ENCODE data around the gene EPB41L1. TPM values are rescaled to one million over a fixed set of nuclear protein-coding genes. Genes with fewer than 3 reads are reported as not detected.

The EPB41L1 gene
- total and polyA plus RNA-seq, 2 experiments from 2014 or later = 24.1 to 48.7 TPM

- Histone ChIP-seq H3K27ac (ENCODE audit: low read depth) (peak overlapping the region; percentile 84; the same call in 1 of the 2 replicates), H3K4me2 (peak overlapping the region; percentile 98), H3F3A (replicated peaks; ENCODE audit: low read depth) (no peaks in the 10 kb centered on the region), H3K9me2 (ENCODE audit: insufficient read depth) (no peaks in the 10 kb centered on the region), H3K36me3 (ENCODE audit: insufficient read depth) (0 out of 2 replicates have a peak, but pooled peaks cover 5% of the 10 kb centered on the region), H2AFZ (peak overlapping the region; percentile 98), H4K20me1 (replicated peaks; ENCODE audit: insufficient read depth) (peaks cover 12% of the 10 kb centered on the region), H3K4me3 (peak overlapping the region; percentile 96), H3K79me2 (replicated peaks; ENCODE audit: insufficient read depth) (peaks cover 42% of the 10 kb centered on the region), H3K27me3 (ENCODE audit: insufficient read depth) (no peaks in the 10 kb centered on the region), H3K4me1 (ENCODE audit: insufficient read depth) (peaks cover 15% of the 10 kb centered on the region)
- DNase-seq (ENCODE audit: low spot score) (no peak), ATAC-seq (no peak)
- Mint-ChIP-seq H3K4me3 (peak overlapping the region; percentile 90), H3K36me3 (ENCODE audit: low read depth) (peaks cover 22% of the 10 kb centered on the region; the same call in 2 of the 3 replicates), H3K4me1 (peaks cover 13% of the 10 kb centered on the region), H3K27me3 (ENCODE audit: insufficient read depth, low read depth, poor library complexity) (no peaks in the 10 kb centered on the region), H3K9me3 (no peaks in the 10 kb centered on the region; the same call in 2 of the 3 replicates), H3K27ac (peak overlapping the region; percentile 99)
- no peak for TF ChIP-seq CTCF (conservative IDR thresholded peaks at IDR 0.05; ENCODE audit: low read depth in 2 of 2)
- TF ChIP-seq CREB1 (CRISPR knock-in tag; IDR thresholded peaks at IDR 0.05; ENCODE audit: low read depth) = no peak
- no peak for TF ChIP-seq STAT1 (IDR thresholded peaks at IDR 0.05; ENCODE audit: unreplicated experiment)
- no peak for TF ChIP-seq REST (IDR thresholded peaks at IDR 0.05; ENCODE audit: unreplicated experiment)
- TF ChIP-seq EZH2 (IDR thresholded peaks at IDR 0.05; ENCODE audit: low read depth, unreplicated experiment) = no peak
- TF ChIP-seq ZNF114 (CRISPR knock-in tag; IDR thresholded peaks at IDR 0.05) = no peak
- no peak for TF ChIP-seq ZNF331 (CRISPR knock-in tag; IDR thresholded peaks at IDR 0.05; ENCODE audit: low read depth)
- TF ChIP-seq ZNF462 (CRISPR knock-in tag; IDR thresholded peaks at IDR 0.05) = no peak
- no peak for TF ChIP-seq NANOG (IDR thresholded peaks at IDR 0.05; ENCODE audit: borderline replicate concordance)
- TF ChIP-seq JUNB (IDR thresholded peaks at IDR 0.05; ENCODE audit: unreplicated experiment) = no peak
- no peak for TF ChIP-seq EZH2phosphoT487 (IDR thresholded peaks at IDR 0.05; ENCODE audit: unreplicated experiment)
- TF ChIP-seq POLR2AphosphoS5 (IDR thresholded peaks at IDR 0.05; ENCODE audit: low read depth) = no peak
- no peak for TF ChIP-seq ETS1 (IDR thresholded peaks at IDR 0.05)
Measured at GRCh38 chr20:36236786-36237121, 82.2 kb downstream of the EPB41L1 start.
